Mesenteric fat pad (tissue), 1 donor: Measurements from ENCODE around the gene CSNK1D. TPM values are rescaled to one million over a fixed set of nuclear protein-coding genes. Genes with fewer than 3 reads are reported as not detected.

Experiments
- DNase-seq: peaks from one replicate; pipeline ENCODE4 v3.0.0-alpha.2; 2020; ENCODE audit warnings: low spot score
- total RNA-seq: library from RNA; stranded (reverse); fragmentation: NEBNext Ultra II Directional; extraction: Animal tissue kit (Norgen Biotek cat#: 25700); gene quantifications from one replicate; pipeline ENCODE4 v1.2.1, GENCODE V29; 2021
- donor health status: DM: yes; HTN: yes; CAD: no.

The CSNK1D gene
- total RNA-seq, 1 donor from 2014 or later, result 171 TPM

GRCh38 chr17:82296511-82297279, 23.2 kb upstream of the CSNK1D start:
- no peak for DNase-seq

GRCh38 chr17:82295472-82295814, 21.9 kb upstream of the CSNK1D start:
- no peak for DNase-seq

GRCh38 chr17:82294064-82294773, 20.7 kb upstream of the CSNK1D start:
- DNase-seq, result no peak

- DNase-seq, result peak; percentile 98
These were observed 19.0 kb upstream of the CSNK1D start for GRCh38 chr17:82292251-82293154.

- no peak for DNase-seq
These were observed 18.2 kb upstream of the CSNK1D start for GRCh38 chr17:82291582-82292250.

- DNase-seq, result no peak
These were observed 14.6 kb upstream of the CSNK1D start for GRCh38 chr17:82287868-82288801.

- no peak for DNase-seq
These were observed 13.7 kb upstream of the CSNK1D start for GRCh38 chr17:82287013-82287867.

GRCh38 chr17:82285141-82285540, 11.6 kb upstream of the CSNK1D start:
- DNase-seq, result no peak

GRCh38 chr17:82283208-82283749, 9.8 kb upstream of the CSNK1D start:
- DNase-seq, result no peak

- no peak for DNase-seq
These were observed 9.0 kb upstream of the CSNK1D start for GRCh38 chr17:82282239-82283207.

GRCh38 chr17:82281502-82282238, 8.2 kb upstream of the CSNK1D start:
- no peak for DNase-seq

GRCh38 chr17:82281076-82281475, 7.6 kb upstream of the CSNK1D start:
- DNase-seq, result no peak

GRCh38 chr17:82280537-82280936, 7.0 kb upstream of the CSNK1D start:
- no peak for DNase-seq

GRCh38 chr17:82278786-82279391, 5.4 kb upstream of the CSNK1D start:
- DNase-seq, result no peak

GRCh38 chr17:82278308-82278707, 4.8 kb upstream of the CSNK1D start:
- DNase-seq, result no peak

- DNase-seq, result no peak
These were observed 4.4 kb upstream of the CSNK1D start for GRCh38 chr17:82277851-82278250.

GRCh38 chr17:82276938-82277337, 3.4 kb upstream of the CSNK1D start:
- DNase-seq, result no peak
